Measurements from ENCODE around the gene BEX3. TPM values are rescaled to one million over a fixed set of nuclear protein-coding genes. Genes with fewer than 3 reads are reported as not detected.
A peak's percentile ranks its signal among the peaks of the same experiment; 100 is the strongest.

BEX3 gene
- 293 and 367 TPM in 2 replicates for total RNA-seq (2022)
- percentile 97 among the genes with signal in this experiment for Bru-seq, nascent RNA
- BruChase-seq, experiment 1, labeled RNA remaining after a 2-hour chase = percentile 99 among the genes with signal in this experiment
- percentile 99 among the genes with signal in this experiment for BruChase-seq, experiment 2, labeled RNA remaining after a 6-hour chase
- long read RNA-seq, transcript BEX3-204 (3 exons, 913 nt) = minor isoform, 103 of 580 reads
- long read RNA-seq, transcript BEX3-201 (3 exons, 921 nt) = major isoform, 438 of 580 reads
- long read RNA-seq, transcript BEX3-203 (2 exons, 805 nt) = minor isoform, 13 of 580 reads
- long read RNA-seq, transcript BEX3-202 (2 exons, 753 nt) = minor isoform, 5 of 580 reads
- long read RNA-seq, partial matches to known transcripts = 13 of 580 reads
- long read RNA-seq, other reads (novel, unspliced or antisense) = 8 of 580 reads

GRCh38 chrX:103376118-103376978, at the start of gene BEX3:
Gene BEX3, plus strand, starts transcription at chrX:103376538. Its CDS starts 984 bp downstream, at chrX:103377522.
- ChIA-PET POLR2A (interaction anchor here (1.1 to 2.2 kb wide), 2 partner anchors 15 to 20 kb away, joined by 4 to 12 read pairs; partner anchors contain the start of gene TCEAL9), CTCF (no interaction called here)
- Histone ChIP-seq H3K4me3 (ENCODE audit: low read depth, low read length) (peak within 1 kb of the TSS; percentile 79), H3K9me3 (no peaks in the 10 kb centered on the region), H3K36me3 (ENCODE audit: control insufficient read depth, insufficient read depth, low read length) (no peaks in the 10 kb centered on the region), H3K4me1 (no peaks in the 10 kb centered on the region), H3K27me3 (replicated peaks; ENCODE audit: control insufficient read depth, insufficient read depth, low read length) (no peaks in the 10 kb centered on the region)
- peaks cover 29% of the 10 kb centered on the region for H3K36me3 Mint-ChIP-seq (ENCODE audit: insufficient read depth, unreplicated experiment)
- no peaks in the 10 kb centered on the region for H3K9me3 Mint-ChIP-seq (ENCODE audit: unreplicated experiment)
- H3K27me3 Mint-ChIP-seq (ENCODE audit: insufficient read depth, unreplicated experiment) = no peaks in the 10 kb centered on the region
- intact Hi-C loops (cut with micrococcal nuclease; ENCODE audit: unreplicated experiment) = loop anchor here (1.0 to 5.0 kb wide), 2 partner anchors 14 to 34 kb away; no protein-coding TSS in a partner anchor
- no peak for TF ChIP-seq CTCF (IDR thresholded peaks at IDR 0.05; ENCODE audit: insufficient read depth in 1 of 2, low read depth in 1 of 2, low read length in 1 of 2, severe bottlenecking in 1 of 2, unreplicated experiment in 1 of 2)
- peaks cover 5% of the 10 kb centered on the region for H3K4me1 Mint-ChIP-seq (ENCODE audit: low read depth, unreplicated experiment)
- H3K4me3 Mint-ChIP-seq (ENCODE audit: unreplicated experiment) = peak within 1 kb of the TSS; percentile 86
- BruUV-seq (replicated peaks) = no TSS peak
- peak within 1 kb of the TSS; percentile 82 for H3K27ac Mint-ChIP-seq (ENCODE audit: unreplicated experiment)
- peak; percentile 56 to 57 for DNase-seq

GRCh38 chrX:103329991-103330390, 46.3 kb upstream of the BEX3 start, which contains the start of gene TCEAL7:
Gene TCEAL7, plus strand, starts transcription at chrX:103330239. Its CDS starts 1,165 bp downstream, at chrX:103331404.
- H3K27ac Mint-ChIP-seq (ENCODE audit: unreplicated experiment) = no peak within 1 kb of the TSS

More at GRCh38 chrX:103329991-103330390, 46.3 kb upstream of the BEX3 start, which contains the start of gene TCEAL7:
- Mint-ChIP-seq H3K9me3 (ENCODE audit: unreplicated experiment) (no peaks in the 10 kb centered on the region), H3K4me1 (ENCODE audit: low read depth, unreplicated experiment) (no peaks in the 10 kb centered on the region), H3K36me3 (ENCODE audit: insufficient read depth, unreplicated experiment) (no peaks in the 10 kb centered on the region), H3K27me3 (ENCODE audit: insufficient read depth, unreplicated experiment) (no peaks in the 10 kb centered on the region), H3K4me3 (ENCODE audit: unreplicated experiment) (no peak within 1 kb of the TSS)
- POLR2A ChIA-PET = no interaction called here
- CTCF ChIA-PET = interaction anchor here (1.0 kb wide), 1 partner anchor 134 kb away, joined by 4 read pairs; no protein-coding TSS in a partner anchor
- no peaks in the 10 kb centered on the region for H3K36me3 ChIP-seq (ENCODE audit: control insufficient read depth, insufficient read depth, low read length)
- no peaks in the 10 kb centered on the region for H3K27me3 ChIP-seq (replicated peaks; ENCODE audit: control insufficient read depth, insufficient read depth, low read length)
- no peak for TF ChIP-seq CTCF (IDR thresholded peaks at IDR 0.05; ENCODE audit: insufficient read depth in 1 of 2, low read depth in 1 of 2, low read length in 1 of 2, severe bottlenecking in 1 of 2, unreplicated experiment in 1 of 2)
- no peak for DNase-seq
- no TSS peak for BruUV-seq (replicated peaks)
- H3K4me1 ChIP-seq = no peaks in the 10 kb centered on the region
- no peaks in the 10 kb centered on the region for H3K9me3 ChIP-seq
- no peak within 1 kb of the TSS for H3K4me3 ChIP-seq (ENCODE audit: low read depth, low read length)
- intact Hi-C loops (cut with micrococcal nuclease; ENCODE audit: unreplicated experiment) = no loop called here
